Measurements from ENCODE around the gene NCKAP5.

DNA sequence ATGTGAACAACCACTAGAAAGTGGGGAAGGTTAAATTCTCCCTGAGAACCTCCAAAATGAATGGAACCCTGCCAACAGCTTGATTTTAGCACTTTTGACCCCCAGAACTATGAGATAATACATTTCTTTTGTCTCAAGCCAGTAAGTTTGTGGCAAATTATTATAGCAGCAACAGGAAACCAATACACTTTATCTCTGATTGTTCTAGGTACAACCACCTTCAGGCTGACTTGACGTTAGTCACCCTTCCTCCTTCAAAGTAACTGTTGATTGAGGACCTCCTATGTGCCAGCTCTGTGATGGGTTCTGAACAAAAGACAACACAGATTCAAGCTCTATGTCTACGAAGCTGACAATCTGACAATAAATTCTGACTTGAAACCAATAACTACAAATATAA, 318.9 kb downstream of the NCKAP5 start:
- no peak for TF ChIP-seq BCOR (IDR thresholded peaks at IDR 0.05)
- TF ChIP-seq HDAC1 (IDR thresholded peaks at IDR 0.05): no peak
- TF ChIP-seq, protein P1, sequence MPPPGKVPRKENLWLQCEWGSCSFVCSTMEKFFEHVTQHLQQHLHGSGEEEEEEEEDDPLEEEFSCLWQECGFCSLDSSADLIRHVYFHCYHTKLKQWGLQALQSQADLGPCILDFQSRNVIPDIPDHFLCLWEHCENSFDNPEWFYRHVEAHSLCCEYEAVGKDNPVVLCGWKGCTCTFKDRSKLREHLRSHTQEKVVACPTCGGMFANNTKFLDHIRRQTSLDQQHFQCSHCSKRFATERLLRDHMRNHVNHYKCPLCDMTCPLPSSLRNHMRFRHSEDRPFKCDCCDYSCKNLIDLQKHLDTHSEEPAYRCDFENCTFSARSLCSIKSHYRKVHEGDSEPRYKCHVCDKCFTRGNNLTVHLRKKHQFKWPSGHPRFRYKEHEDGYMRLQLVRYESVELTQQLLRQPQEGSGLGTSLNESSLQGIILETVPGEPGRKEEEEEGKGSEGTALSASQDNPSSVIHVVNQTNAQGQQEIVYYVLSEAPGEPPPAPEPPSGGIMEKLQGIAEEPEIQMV (tag; conservative IDR thresholded peaks at IDR 0.05; ENCODE audit: low read depth): no peak
- TF ChIP-seq GATAD2B (IDR thresholded peaks at IDR 0.05; ENCODE audit: borderline replicate concordance): no peak
- TF ChIP-seq, protein P2, sequence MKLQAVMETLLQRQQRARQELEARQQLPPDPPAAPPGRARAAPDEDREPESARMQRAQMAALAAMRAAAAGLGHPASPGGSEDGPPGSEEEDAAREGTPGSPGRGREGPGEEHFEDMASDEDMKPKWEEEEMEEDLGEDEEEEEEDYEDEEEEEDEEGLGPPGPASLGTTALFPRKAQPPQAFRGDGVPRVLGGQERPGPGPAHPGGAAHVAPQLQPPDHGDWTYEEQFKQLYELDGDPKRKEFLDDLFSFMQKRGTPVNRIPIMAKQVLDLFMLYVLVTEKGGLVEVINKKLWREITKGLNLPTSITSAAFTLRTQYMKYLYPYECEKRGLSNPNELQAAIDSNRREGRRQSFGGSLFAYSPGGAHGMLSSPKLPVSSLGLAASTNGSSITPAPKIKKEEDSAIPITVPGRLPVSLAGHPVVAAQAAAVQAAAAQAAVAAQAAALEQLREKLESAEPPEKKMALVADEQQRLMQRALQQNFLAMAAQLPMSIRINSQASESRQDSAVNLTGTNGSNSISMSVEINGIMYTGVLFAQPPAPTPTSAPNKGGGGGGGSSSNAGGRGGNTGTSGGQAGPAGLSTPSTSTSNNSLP (IDR thresholded peaks at IDR 0.05; ENCODE audit: borderline replicate concordance, low read depth, low read length): no peak
- no peak for TF ChIP-seq MYC (IDR thresholded peaks at IDR 0.05; ENCODE audit: low read depth, low read length)
- TF ChIP-seq MYC (CRISPR knock-in tag; IDR thresholded peaks at IDR 0.05; ENCODE audit: borderline replicate concordance, low read depth): no peak
- no peak for TF ChIP-seq ZNF586 (CRISPR knock-in tag; conservative IDR thresholded peaks at IDR 0.05)
- no peak for TF ChIP-seq ZNF644 (tag; IDR thresholded peaks at IDR 0.05; ENCODE audit: low read depth)

Measured in K562 (cell line).